ENCODE results near the gene SV2C. TPM values are rescaled to one million over a fixed set of nuclear protein-coding genes. Genes with fewer than 3 reads are reported as not detected.

SV2C gene
- total and polyA plus RNA-seq, 9 donors = under 0.01 to 0.09 (median 0.03) TPM; not detected in 1

DNA sequence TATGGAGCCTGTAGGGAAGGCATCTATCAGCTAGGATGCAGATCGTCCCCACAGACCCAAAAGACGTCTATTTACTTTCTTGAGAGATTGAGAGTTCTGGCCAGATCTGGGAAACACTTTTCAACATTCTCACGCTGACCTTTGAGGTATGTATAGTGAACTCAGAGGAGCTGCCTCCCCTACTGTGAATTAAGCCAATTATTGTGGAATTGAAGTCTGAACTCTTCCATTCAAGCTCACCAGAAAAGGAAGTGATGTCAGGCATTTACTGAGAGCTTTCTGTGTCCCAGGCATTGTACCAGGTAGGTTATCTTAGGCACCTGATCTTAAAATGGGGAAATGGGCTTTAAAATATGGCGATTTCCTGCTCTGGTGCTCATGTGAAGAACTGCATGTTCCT is 136.5 kb downstream of the SV2C start:
- WGBS (ENCODE audit: insufficient coverage) = no CpG with 5 or more reads among the region's 4 CpGs
- no peak for DNase-seq
- H3K36me3 ChIP-seq (ENCODE audit: control insufficient read depth, insufficient read depth, low read length) = no peaks in the 10 kb centered on the region
- H3K4me3 ChIP-seq (ENCODE audit: low read length) = no peak overlapping the region
- H3K27ac ChIP-seq (ENCODE audit: low read length) = no peak overlapping the region
- H3K9me3 ChIP-seq (replicated peaks; ENCODE audit: control insufficient read depth, low read depth, low read length) = no peaks in the 10 kb centered on the region
- no peaks in the 10 kb centered on the region for H3K27me3 ChIP-seq (ENCODE audit: control insufficient read depth, insufficient read depth, low read length)
- no peaks in the 10 kb centered on the region for H3K4me1 ChIP-seq (ENCODE audit: control insufficient read depth, insufficient read depth, low read length)

GRCh38 chr5:76221311-76221710 is 138.1 kb downstream of the SV2C start:
- 83% methylated on average over 1 of the region's 4 CpGs for WGBS (ENCODE audit: insufficient coverage)
- DNase-seq = no peak
- H3K4me1 ChIP-seq (ENCODE audit: control insufficient read depth, insufficient read depth, low read length) = no peaks in the 10 kb centered on the region

DNA sequence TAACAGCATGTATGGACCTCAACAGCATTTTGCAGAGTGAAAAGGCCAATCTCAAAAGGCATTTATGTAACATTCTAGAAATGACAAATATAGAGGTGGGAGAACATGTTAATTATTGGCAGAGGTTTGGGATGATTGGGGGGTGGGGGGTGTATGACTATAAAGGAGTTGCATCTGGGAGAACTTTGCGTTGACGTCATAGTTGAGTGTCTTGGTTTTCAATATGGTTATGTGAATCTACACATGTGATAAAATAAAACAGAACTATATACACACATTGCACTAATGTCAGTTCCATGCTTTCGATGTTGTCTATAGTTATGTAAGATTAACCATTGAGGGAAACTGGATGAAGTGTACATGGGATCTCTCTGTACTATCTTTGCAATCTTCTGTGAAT is 139.1 kb downstream of the SV2C start:
- H3K9me3 ChIP-seq (replicated peaks; ENCODE audit: control insufficient read depth, low read depth, low read length) = no peaks in the 10 kb centered on the region
- H3K27ac ChIP-seq (ENCODE audit: low read length) = no peak overlapping the region
- H3K27me3 ChIP-seq (ENCODE audit: control insufficient read depth, insufficient read depth, low read length) = no peaks in the 10 kb centered on the region
- no peaks in the 10 kb centered on the region for H3K4me1 ChIP-seq (ENCODE audit: control insufficient read depth, insufficient read depth, low read length)
- WGBS (ENCODE audit: insufficient coverage) = no CpG with 5 or more reads among the region's 3 CpGs
- no peak overlapping the region for H3K4me3 ChIP-seq (ENCODE audit: low read length)
- H3K36me3 ChIP-seq (ENCODE audit: control insufficient read depth, insufficient read depth, low read length) = no peaks in the 10 kb centered on the region
- DNase-seq = no peak

More at GRCh38 chr5:76221311-76221710, 138.1 kb downstream of the SV2C start:
- no peaks in the 10 kb centered on the region for H3K9me3 ChIP-seq (replicated peaks; ENCODE audit: control insufficient read depth, low read depth, low read length)
- no peak overlapping the region for H3K27ac ChIP-seq (ENCODE audit: low read length)
- H3K4me3 ChIP-seq (ENCODE audit: low read length) = no peak overlapping the region
- H3K36me3 ChIP-seq (ENCODE audit: control insufficient read depth, insufficient read depth, low read length) = no peaks in the 10 kb centered on the region
- H3K27me3 ChIP-seq (ENCODE audit: control insufficient read depth, insufficient read depth, low read length) = no peaks in the 10 kb centered on the region

DNA sequence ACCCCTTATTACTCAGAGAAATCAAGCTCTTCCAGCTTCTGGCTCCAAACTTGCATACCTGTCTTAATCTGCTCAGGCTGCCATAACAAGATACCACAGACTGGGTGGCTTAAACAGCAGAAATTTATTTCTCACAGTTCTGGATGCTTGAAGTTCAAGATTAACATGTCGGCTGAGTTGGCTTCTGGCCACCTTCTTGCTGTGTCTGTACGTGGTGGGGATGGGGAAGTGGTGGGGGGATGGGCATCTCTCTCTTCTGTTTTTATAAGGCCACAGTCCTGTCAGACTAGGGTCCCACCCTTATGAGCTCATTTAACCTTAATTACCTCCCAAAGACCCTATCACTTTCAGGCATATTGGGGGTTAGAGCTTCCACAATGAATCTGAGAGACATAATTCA is 140.5 kb downstream of the SV2C start:
- H3K36me3 ChIP-seq (ENCODE audit: control insufficient read depth, insufficient read depth, low read length) = no peaks in the 10 kb centered on the region
- WGBS (ENCODE audit: insufficient coverage) = no CpG with 5 or more reads among the region's 2 CpGs
- H3K9me3 ChIP-seq (replicated peaks; ENCODE audit: control insufficient read depth, low read depth, low read length) = no peaks in the 10 kb centered on the region
- no peak overlapping the region for H3K4me3 ChIP-seq (ENCODE audit: low read length)
- no peak overlapping the region for H3K27ac ChIP-seq (ENCODE audit: low read length)
- no peaks in the 10 kb centered on the region for H3K4me1 ChIP-seq (ENCODE audit: control insufficient read depth, insufficient read depth, low read length)
- H3K27me3 ChIP-seq (ENCODE audit: control insufficient read depth, insufficient read depth, low read length) = no peaks in the 10 kb centered on the region
- no peak for DNase-seq

- no peaks in the 10 kb centered on the region for H3K27me3 ChIP-seq (ENCODE audit: control insufficient read depth, insufficient read depth, low read length)
- no peaks in the 10 kb centered on the region for H3K9me3 ChIP-seq (replicated peaks; ENCODE audit: control insufficient read depth, low read depth, low read length)
- H3K27ac ChIP-seq (ENCODE audit: low read length) = no peak overlapping the region
- WGBS (ENCODE audit: insufficient coverage) = no CpG with 5 or more reads among the region's 1 CpG
- H3K36me3 ChIP-seq (ENCODE audit: control insufficient read depth, insufficient read depth, low read length) = no peaks in the 10 kb centered on the region
- no peak overlapping the region for H3K4me3 ChIP-seq (ENCODE audit: low read length)
- H3K4me1 ChIP-seq (ENCODE audit: control insufficient read depth, insufficient read depth, low read length) = no peaks in the 10 kb centered on the region
- no peak for DNase-seq
Measured at GRCh38 chr5:76224898-76225297, 141.7 kb downstream of the SV2C start.

- Histone ChIP-seq H3K27me3 (ENCODE audit: control insufficient read depth, insufficient read depth, low read length) (no peaks in the 10 kb centered on the region), H3K4me1 (ENCODE audit: control insufficient read depth, insufficient read depth, low read length) (no peaks in the 10 kb centered on the region), H3K9me3 (replicated peaks; ENCODE audit: control insufficient read depth, low read depth, low read length) (no peaks in the 10 kb centered on the region), H3K27ac (ENCODE audit: low read length) (no peak overlapping the region), H3K4me3 (ENCODE audit: low read length) (no peak overlapping the region), H3K36me3 (ENCODE audit: control insufficient read depth, insufficient read depth, low read length) (no peaks in the 10 kb centered on the region)
- 93% methylated on average over 2 of the region's 2 CpGs for WGBS (ENCODE audit: insufficient coverage)
- DNase-seq = no peak
Measured at GRCh38 chr5:76225336-76225735, 142.2 kb downstream of the SV2C start.

- Histone ChIP-seq H3K27ac (ENCODE audit: low read length) (no peak overlapping the region), H3K4me3 (ENCODE audit: low read length) (no peak overlapping the region), H3K36me3 (ENCODE audit: control insufficient read depth, insufficient read depth, low read length) (no peaks in the 10 kb centered on the region), H3K4me1 (ENCODE audit: control insufficient read depth, insufficient read depth, low read length) (no peaks in the 10 kb centered on the region), H3K27me3 (ENCODE audit: control insufficient read depth, insufficient read depth, low read length) (no peaks in the 10 kb centered on the region), H3K9me3 (replicated peaks; ENCODE audit: control insufficient read depth, low read depth, low read length) (no peaks in the 10 kb centered on the region)
- no CpG with 5 or more reads among the region's 3 CpGs for WGBS (ENCODE audit: insufficient coverage)
- DNase-seq = no peak
Measured at GRCh38 chr5:76229900-76230299, 146.7 kb downstream of the SV2C start.

- Histone ChIP-seq H3K4me1 (ENCODE audit: control insufficient read depth, insufficient read depth, low read length) (no peaks in the 10 kb centered on the region), H3K27me3 (ENCODE audit: control insufficient read depth, insufficient read depth, low read length) (no peaks in the 10 kb centered on the region), H3K36me3 (ENCODE audit: control insufficient read depth, insufficient read depth, low read length) (no peaks in the 10 kb centered on the region), H3K4me3 (ENCODE audit: low read length) (no peak overlapping the region), H3K27ac (ENCODE audit: low read length) (no peak overlapping the region), H3K9me3 (replicated peaks; ENCODE audit: control insufficient read depth, low read depth, low read length) (no peaks in the 10 kb centered on the region)
- no CpG with 5 or more reads among the region's 2 CpGs for WGBS (ENCODE audit: insufficient coverage)
- no peak for DNase-seq
Measured at GRCh38 chr5:76230711-76231285, 147.6 kb downstream of the SV2C start.

DNA sequence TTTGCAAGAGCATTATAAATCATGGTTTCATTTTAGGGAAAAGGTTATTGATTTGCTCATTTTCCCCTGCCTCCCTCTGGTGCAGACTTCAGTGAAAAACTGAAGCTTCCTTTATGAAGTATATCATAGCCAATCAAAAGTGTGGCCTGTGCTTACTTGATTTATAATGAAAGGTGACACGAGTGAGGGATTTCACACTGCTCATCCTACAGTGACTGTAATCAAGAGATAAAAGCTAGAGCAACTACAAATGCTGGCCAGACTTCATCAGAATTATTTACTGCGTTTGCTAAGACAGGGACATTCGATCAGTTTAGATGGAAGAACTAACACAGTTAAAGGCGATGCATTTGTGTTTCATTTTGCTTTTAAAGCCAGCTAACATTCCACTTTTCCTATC is 151.5 kb downstream of the SV2C start:
- no peak for DNase-seq
- H3K27me3 ChIP-seq (ENCODE audit: control insufficient read depth, insufficient read depth, low read length) = no peaks in the 10 kb centered on the region
- no peak overlapping the region for H3K27ac ChIP-seq (ENCODE audit: low read length)
- H3K4me3 ChIP-seq (ENCODE audit: low read length) = no peak overlapping the region
- no peaks in the 10 kb centered on the region for H3K36me3 ChIP-seq (ENCODE audit: control insufficient read depth, insufficient read depth, low read length)
- H3K4me1 ChIP-seq (ENCODE audit: control insufficient read depth, insufficient read depth, low read length) = no peaks in the 10 kb centered on the region
- WGBS (ENCODE audit: insufficient coverage) = no CpG with 5 or more reads among the region's 4 CpGs
- no peaks in the 10 kb centered on the region for H3K9me3 ChIP-seq (replicated peaks; ENCODE audit: control insufficient read depth, low read depth, low read length)

DNA sequence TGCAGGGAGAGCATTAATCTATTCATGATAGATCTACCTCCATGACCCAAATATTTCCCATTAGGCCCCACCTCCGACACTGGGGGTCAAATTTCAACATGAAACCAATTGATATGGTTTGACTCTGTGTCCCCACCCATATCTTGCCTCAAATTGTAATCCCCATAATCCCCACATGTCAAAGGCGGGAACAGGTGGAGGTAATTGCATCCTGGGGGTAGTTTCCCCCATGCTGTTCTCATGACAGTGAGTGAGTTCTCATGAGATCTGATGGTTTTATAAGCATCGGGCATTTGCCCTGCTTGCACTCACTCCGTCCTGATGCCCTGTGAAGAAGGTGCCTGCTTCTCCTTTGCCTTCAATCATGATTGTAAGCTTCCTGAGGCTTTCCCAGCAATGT is 153.5 kb downstream of the SV2C start:
- no CpG with 5 or more reads among the region's 4 CpGs for WGBS (ENCODE audit: insufficient coverage)
- DNase-seq = no peak
- no peaks in the 10 kb centered on the region for H3K9me3 ChIP-seq (replicated peaks; ENCODE audit: control insufficient read depth, low read depth, low read length)
- no peaks in the 10 kb centered on the region for H3K4me1 ChIP-seq (ENCODE audit: control insufficient read depth, insufficient read depth, low read length)
- no peaks in the 10 kb centered on the region for H3K27me3 ChIP-seq (ENCODE audit: control insufficient read depth, insufficient read depth, low read length)
- H3K36me3 ChIP-seq (ENCODE audit: control insufficient read depth, insufficient read depth, low read length) = no peaks in the 10 kb centered on the region
- no peak overlapping the region for H3K27ac ChIP-seq (ENCODE audit: low read length)
- no peak overlapping the region for H3K4me3 ChIP-seq (ENCODE audit: low read length)

DNA sequence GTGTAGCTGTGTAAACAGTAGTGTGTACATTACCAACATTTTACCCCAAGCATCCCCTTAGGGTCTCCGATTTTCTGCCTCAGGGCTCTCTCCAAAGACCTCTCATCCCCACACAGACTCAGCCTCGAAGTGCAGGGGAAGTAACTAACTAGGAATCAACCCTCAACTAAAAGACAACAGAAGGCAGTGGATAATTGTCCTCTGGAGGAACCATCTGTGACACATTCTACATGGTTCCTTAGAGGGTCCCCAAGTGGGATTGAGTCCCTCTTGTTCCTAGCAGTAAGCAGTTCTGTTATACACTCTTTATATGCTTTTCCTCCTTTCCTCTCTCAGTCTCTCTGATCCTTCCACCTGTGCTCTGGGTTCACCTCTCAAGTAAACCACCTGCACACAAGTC is 157.2 kb downstream of the SV2C start:
- Histone ChIP-seq H3K27me3 (ENCODE audit: control insufficient read depth, insufficient read depth, low read length) (no peaks in the 10 kb centered on the region), H3K27ac (ENCODE audit: low read length) (no peak overlapping the region), H3K4me3 (ENCODE audit: low read length) (no peak overlapping the region), H3K4me1 (ENCODE audit: control insufficient read depth, insufficient read depth, low read length) (no peaks in the 10 kb centered on the region), H3K9me3 (replicated peaks; ENCODE audit: control insufficient read depth, low read depth, low read length) (no peaks in the 10 kb centered on the region), H3K36me3 (ENCODE audit: control insufficient read depth, insufficient read depth, low read length) (no peaks in the 10 kb centered on the region)
- WGBS (ENCODE audit: insufficient coverage) = no CpG with 5 or more reads among the region's 2 CpGs
- DNase-seq = no peak
